H1 (cell line): Measurements from ENCODE around the gene TXNDC5. TPM values are rescaled to one million over a fixed set of nuclear protein-coding genes. Genes with fewer than 3 reads are reported as not detected.

Experiments used
- CTCF ChIA-PET: fragments of 300-600 bp; sonication (Branson Sonifier 250); formaldehyde crosslinking; loops from one replicate; lab custom pipeline; 2021; ENCODE audit not compliant: partially characterized antibody; lab: Charles Lee
- POLR2A ChIA-PET: fragments of 300-600 bp; sonication (Branson Sonifier 250); formaldehyde crosslinking; loops from one replicate; lab custom pipeline; 2021; ENCODE audit warnings: inconsistent platforms; ENCODE audit not compliant: partially characterized antibody; lab: Charles Lee
- DNase-seq, 2 experiments: peaks; one replicate each; pipeline versions ENCODE4 v3.0.0 to v3.0.0-alpha.2; 2010 to 2022; ENCODE audit warnings: low spot score in 2 of 2, low read depth in 1 of 2, mixed read lengths in 1 of 2
- FAIRE-seq: peaks from 2 replicates; lab custom pipeline; 2011; peaks lifted over from hg19 to GRCh38; lab: Jason Lieb, UNC
- H2AFZ ChIP-seq: 2 replicates; pipeline ENCODE4 v1.8.1; 2012; ENCODE audit warnings: low read length, inconsistent platforms
- H2AK5ac ChIP-seq: 2 replicates; pipeline ENCODE4 v1.6.1; 2013; ENCODE audit warnings: low read depth, low read length
- H2BK120ac ChIP-seq: replicated peaks from 2 replicates; pipeline ENCODE3; 2013; ENCODE audit warnings: low read depth, low read length, inconsistent platforms
- H2BK12ac ChIP-seq: 2 replicates; pipeline ENCODE4 v1.6.1; 2013; ENCODE audit warnings: low read depth, low read length
- H2BK15ac ChIP-seq: 2 replicates; pipeline ENCODE4 v1.6.1; 2013; ENCODE audit warnings: low read length
- H2BK20ac ChIP-seq: 2 replicates; pipeline ENCODE4 v1.6.1; 2013; ENCODE audit warnings: low read length
- H2BK5ac ChIP-seq: 2 replicates; pipeline ENCODE4 v1.6.1; 2013; ENCODE audit warnings: low read depth, low read length
- H3K14ac ChIP-seq: 2 replicates; pipeline ENCODE4 v1.6.1; 2013; ENCODE audit warnings: inconsistent platforms; ENCODE audit not compliant: insufficient read length
- H3K18ac ChIP-seq: 2 replicates; pipeline ENCODE4 v1.6.1; 2013; ENCODE audit warnings: low read length; ENCODE audit errors: extremely low read depth
- H3K23ac ChIP-seq: 2 replicates; pipeline ENCODE4 v1.6.1; 2013; ENCODE audit warnings: inconsistent platforms; ENCODE audit not compliant: insufficient read length
- H3K23me2 ChIP-seq: 2 replicates; pipeline ENCODE4 v1.6.1; 2013; ENCODE audit warnings: low read depth, low read length
- H3K27ac ChIP-seq: 2 replicates; pipeline ENCODE4 v1.6.1; 2011; ENCODE audit warnings: low read depth, low read length, inconsistent platforms
- H3K27me3 ChIP-seq, 4 experiments: replicated peaks in 1 of 4; 1 replicate in 1 of 4; 2 replicates in 3 of 4; pipeline versions ENCODE4 v1.6.1 to v1.8.1; 2011 to 2013; ENCODE audit warnings: low read length in 3 of 4, mild to moderate bottlenecking in 3 of 4, inconsistent platforms in 2 of 4, mixed read lengths in 2 of 4, moderate library complexity in 1 of 4; ENCODE audit not compliant: control insufficient read depth in 3 of 4, insufficient read depth in 3 of 4; ENCODE audit errors: extremely low read depth in 1 of 4
- H3K36me3 ChIP-seq, 4 experiments: 2 replicates each; pipeline versions ENCODE4 v1.6.1 to v1.8.1; 2011 to 2013; ENCODE audit warnings: mild to moderate bottlenecking in 4 of 4, low read length in 3 of 4, moderate library complexity in 2 of 4, control low read depth in 1 of 4, inconsistent platforms in 1 of 4; ENCODE audit not compliant: insufficient read depth in 4 of 4, control insufficient read depth in 2 of 4
- H3K4ac ChIP-seq: replicated peaks from 2 replicates; pipeline ENCODE3; 2013; ENCODE audit warnings: low read length, low read depth, mixed read lengths, inconsistent platforms; ENCODE audit not compliant: insufficient read length
- H3K4me1 ChIP-seq, 4 experiments: replicated peaks in 1 of 4; 1 replicate in 1 of 4; 2 replicates in 3 of 4; pipeline versions ENCODE4 v1.6.1 to v1.8.1; 2011 to 2013; ENCODE audit warnings: low read length in 3 of 4, inconsistent platforms in 2 of 4, mixed read lengths in 1 of 4; ENCODE audit not compliant: insufficient read depth in 4 of 4, control insufficient read depth in 3 of 4
- H3K4me2 ChIP-seq, 2 experiments: 2 replicates each; pipeline versions ENCODE4 v1.6.1 to v1.8.1; 2011 to 2013; ENCODE audit warnings: low read depth in 2 of 2, low read length in 2 of 2, control low read depth in 1 of 2, inconsistent platforms in 1 of 2, mild to moderate bottlenecking in 1 of 2; ENCODE audit not compliant: insufficient read depth in 1 of 2
- H3K4me3 ChIP-seq, 4 experiments: fragments of 200-600, 300-600 bp in 1 of 4; sonication (generic), shearing (Covaris generic), sonication (Bioruptor Twin) in 1 of 4; 2 replicates each; pipeline versions ENCODE4 v1.5.1 to v1.8.1; 2011 to 2016; ENCODE audit warnings: low read length in 4 of 4, low read depth in 3 of 4, control low read depth in 2 of 4, inconsistent platforms in 2 of 4, mild to moderate bottlenecking in 2 of 4, mixed read lengths in 1 of 4, moderate library complexity in 1 of 4; ENCODE audit not compliant: insufficient read depth in 2 of 4; ENCODE audit errors: extremely low read depth in 1 of 4
- H3K56ac ChIP-seq: replicated peaks from 2 replicates; pipeline ENCODE3; 2013; ENCODE audit warnings: low read depth, mild to moderate bottlenecking, mixed read lengths, low read length, inconsistent platforms; ENCODE audit not compliant: insufficient read length
- H3K79me1 ChIP-seq: 2 replicates; pipeline ENCODE4 v1.6.1; 2013; ENCODE audit warnings: low read depth, low read length, control low read depth
- H3K79me2 ChIP-seq, 2 experiments: 2 replicates each; pipeline versions ENCODE4 v1.6.1 to v1.8.1; 2012 to 2013; ENCODE audit warnings: low read length in 2 of 2, mild to moderate bottlenecking in 2 of 2, inconsistent platforms in 1 of 2; ENCODE audit not compliant: insufficient read depth in 2 of 2, control insufficient read depth in 1 of 2
- H3K9ac ChIP-seq, 4 experiments: replicated peaks in 1 of 4; 1 replicate in 1 of 4; 2 replicates in 3 of 4; pipeline versions ENCODE4 v1.6.1 to v1.8.1; 2011 to 2013; ENCODE audit warnings: low read depth in 3 of 4, low read length in 3 of 4, control low read depth in 2 of 4, mild to moderate bottlenecking in 2 of 4, moderate library complexity in 2 of 4, inconsistent platforms in 1 of 4; ENCODE audit errors: extremely low read depth in 1 of 4
- H3K9me3 ChIP-seq, 2 experiments: 2 replicates each; pipeline versions ENCODE4 v1.6.1 to v1.8.1; 2012 to 2013; ENCODE audit warnings: mild to moderate bottlenecking in 2 of 2, moderate library complexity in 2 of 2, control low read depth in 1 of 2, inconsistent platforms in 1 of 2, low read depth in 1 of 2, low read length in 1 of 2, mixed read lengths in 1 of 2; ENCODE audit not compliant: insufficient read depth in 2 of 2
- H4K20me1 ChIP-seq, 2 experiments: replicated peaks in 1 of 2; 2 replicates each; pipeline versions ENCODE3 to v1.8.1; 2011 to 2013; ENCODE audit warnings: inconsistent platforms in 2 of 2, low read length in 2 of 2, mild to moderate bottlenecking in 1 of 2; ENCODE audit not compliant: insufficient read depth in 2 of 2, control insufficient read depth in 1 of 2
- H4K5ac ChIP-seq: 2 replicates; pipeline ENCODE4 v1.6.1; 2013; ENCODE audit warnings: low read length, low read depth, mixed read lengths, inconsistent platforms; ENCODE audit not compliant: insufficient read length
- H4K8ac ChIP-seq: 2 replicates; pipeline ENCODE4 v1.8.0; 2013; ENCODE audit warnings: mild to moderate bottlenecking, moderate library complexity, low read length, inconsistent platforms; ENCODE audit not compliant: insufficient read depth; ENCODE audit errors: extremely low read depth
- H4K91ac ChIP-seq: replicated peaks from 2 replicates; pipeline ENCODE3; 2013; ENCODE audit warnings: low read length, mixed read lengths, inconsistent platforms; ENCODE audit not compliant: insufficient read length
- GABPA ChIP-seq: IDR thresholded peaks from 2 replicates; pipeline ENCODE4 v1.6.1; 2011; ENCODE audit warnings: mild to moderate bottlenecking, low read length, moderate library complexity, borderline replicate concordance; ENCODE audit not compliant: insufficient read depth
- KDM1A ChIP-seq: fragments of 200-600, 300-600 bp; sonication (generic); IDR thresholded peaks from 2 replicates; pipeline ENCODE4 v1.7.1; 2016; ENCODE audit warnings: mild to moderate bottlenecking, low read length, borderline replicate concordance
- RFX5 ChIP-seq: IDR thresholded peaks from 2 replicates; pipeline ENCODE4 v1.6.1; 2011; ENCODE audit warnings: low read depth, low read length, improper control_type of control experiment, borderline replicate concordance
- SRF ChIP-seq: IDR thresholded peaks from 2 replicates; pipeline ENCODE4 v1.6.1; 2011; ENCODE audit warnings: mild to moderate bottlenecking, low read depth, low read length, moderate library complexity
- SUZ12 ChIP-seq: fragments of 200-600 bp; sonication (generic); IDR thresholded peaks from 2 replicates; pipeline ENCODE4 v1.6.1; 2012; ENCODE audit warnings: mild to moderate bottlenecking, inconsistent platforms, low read length, moderate library complexity, mixed read lengths
- WGBS, 2 experiments: shearing (Covaris generic) in 1 of 2; methylation state at CpG; one replicate each; pipeline versions ENCODE4 v1.1.6 to v1.1.7; 2013 to 2015; ENCODE audit warnings: low lambda C conversion rate in 2 of 2, mixed read lengths in 2 of 2, inconsistent platforms in 1 of 2, low coverage in 1 of 2, missing lambda C conversion rate in 1 of 2; ENCODE audit not compliant: insufficient replicate concordance in 2 of 2, insufficient coverage in 1 of 2, insufficient read length in 1 of 2; ENCODE audit errors: extremely low coverage in 1 of 2, missing lambda C conversion rate in 1 of 2; 5-methylcytosine and 5-hydroxymethylcytosine counted together
- polyA plus RNA-seq, 7 experiments: library from polyadenylated mRNA; depleted of rRNA in 3 of 7; stranded (reverse) in 5 of 7; unstranded in 2 of 7; fragments of >200 nt in 5 of 7; fragments of 200-250 nt in 2 of 7; gene quantifications; 1 replicate in 5 of 7; 2 replicates in 1 of 7; 4 replicates in 1 of 7; pipeline versions ENCODE4 v1.2.1 to v1.2.3, GENCODE V29; 2011 to 2013; ENCODE audit warnings: missing spikeins in 2 of 7, mixed read lengths in 2 of 7
- total RNA-seq: library from RNA; stranded (reverse); fragmentation: NEBNext Ultra II Directional; extraction: Animal tissue kit (Norgen Biotek cat#: 25700); gene quantifications from 2 replicates; pipeline ENCODE4 v1.2.1, GENCODE V29; 2021

The TXNDC5 gene
- total and polyA plus RNA-seq, 2 of the 8 experiments (the other 6 are each of a cell fraction or from before 2014, with no cell fraction given): 114 to 172 TPM

- no peaks in the 10 kb centered on the region for H3K4me1 ChIP-seq
- H2AFZ ChIP-seq: no peak overlapping the region
- H3K79me2 ChIP-seq: no peaks in the 10 kb centered on the region
- H3K9ac ChIP-seq: no peak overlapping the region
- no peaks in the 10 kb centered on the region for H3K79me1 ChIP-seq
- H2BK5ac ChIP-seq: no peak overlapping the region
- H3K23me2 ChIP-seq: no peaks in the 10 kb centered on the region
- no peak overlapping the region for H3K4me3 ChIP-seq
- no peak overlapping the region for H2BK120ac ChIP-seq
- 90% methylated on average over 4 of the region's 4 CpGs; no CpG with 5 or more reads in 1 of the 2 experiments for WGBS, 2 experiments
- DNase-seq (no peak), FAIRE-seq (no peak)
- no peak overlapping the region for H3K14ac ChIP-seq
- no peak overlapping the region for H3K56ac ChIP-seq
- no peak overlapping the region for H4K91ac ChIP-seq
- no peak for TF ChIP-seq KDM1A
- TF ChIP-seq RFX5: no peak
- TF ChIP-seq SRF: no peak
- no peak for TF ChIP-seq GABPA
- TF ChIP-seq SUZ12: no peak
- no peak overlapping the region for H3K4ac ChIP-seq
- no peak overlapping the region for H3K18ac ChIP-seq
- H4K5ac ChIP-seq: no peak overlapping the region
- no peak overlapping the region for H3K23ac ChIP-seq
- ChIA-PET CTCF (interaction anchor here (1.6 kb wide), 1 partner anchor 15 kb away, joined by 3 read pairs; no protein-coding TSS in a partner anchor), POLR2A (no interaction called here)
- H2BK15ac ChIP-seq: no peak overlapping the region
- no peak overlapping the region for H4K8ac ChIP-seq
- no peaks in the 10 kb centered on the region for H3K27me3 ChIP-seq
- no peak overlapping the region for H2BK12ac ChIP-seq
- H2AK5ac ChIP-seq: no peak overlapping the region
- H4K20me1 ChIP-seq: no peaks in the 10 kb centered on the region
- H3K4me2 ChIP-seq: no peak overlapping the region
- H3K36me3 ChIP-seq: no peaks in the 10 kb centered on the region
- no peak overlapping the region for H3K27ac ChIP-seq
- H3K9me3 ChIP-seq: peaks cover 2 to 3% of the 10 kb centered on the region in 2 experiments; a peak in 1 of 4 replicates
- H2BK20ac ChIP-seq: no peak overlapping the region
Observed at GRCh38 chr6:7954477-7955200, 44.1 kb upstream of the TXNDC5 start.
